Parathyroid adenoma (tissue), 2 donors: ENCODE data around the gene GNAI1.

ENCODE experiments used
- H2AFZ ChIP-seq: fragments of 300-600 bp; sonication (generic); one replicate; pipeline ENCODE4 v1.7.0; 2017; ENCODE audit warnings: antibody characterized with exemption, mild to moderate bottlenecking
- H3K27ac ChIP-seq: fragments of 300-600 bp; sonication (generic); one replicate; pipeline ENCODE4 v1.7.0; 2017
- H3K27me3 ChIP-seq: fragments of 300-600 bp; sonication (generic); one replicate; pipeline ENCODE4 v1.7.0; 2017; ENCODE audit warnings: low read length; ENCODE audit not compliant: control insufficient read depth, insufficient read depth
- H3K36me3 ChIP-seq: fragments of 300-600 bp; sonication (generic); one replicate; pipeline ENCODE4 v1.7.0; 2017; ENCODE audit warnings: low read length; ENCODE audit not compliant: control insufficient read depth, insufficient read depth
- H3K4me1 ChIP-seq: fragments of 300-600 bp; sonication (generic); one replicate; pipeline ENCODE4 v1.7.0; 2017; ENCODE audit warnings: control low read depth
- H3K4me2 ChIP-seq: fragments of 300-600 bp; sonication (generic); one replicate; pipeline ENCODE4 v1.7.0; 2017; ENCODE audit warnings: low read length
- H3K4me3 ChIP-seq: fragments of 300-600 bp; sonication (generic); one replicate; pipeline ENCODE4 v1.7.0; 2017; ENCODE audit warnings: low read depth, low read length
- H3K79me2 ChIP-seq: fragments of 300-600 bp; sonication (generic); one replicate; pipeline ENCODE4 v1.7.0; 2017; ENCODE audit warnings: control low read depth
- H3K9ac ChIP-seq: fragments of 300-600 bp; sonication (generic); one replicate; pipeline ENCODE4 v1.7.0; 2017; ENCODE audit warnings: mild to moderate bottlenecking
- H3K9me3 ChIP-seq: fragments of 300-600 bp; sonication (generic); one replicate; pipeline ENCODE4 v1.7.0; 2017; ENCODE audit warnings: low read length; ENCODE audit not compliant: control insufficient read depth
- TF ChIP-seq, protein P1 (sequence below): fragments of 300-600 bp; sonication (generic); IDR thresholded peaks from one replicate; pipeline ENCODE4 v1.7.0; 2017; ENCODE audit warnings: antibody characterized with exemption, mild to moderate bottlenecking
- donor health status: primary hyperparathyroidism.

The GNAI1 gene

GRCh38 chr7:80146545-80147182 is 12.0 kb downstream of the GNAI1 start:
- TF ChIP-seq, protein P1, sequence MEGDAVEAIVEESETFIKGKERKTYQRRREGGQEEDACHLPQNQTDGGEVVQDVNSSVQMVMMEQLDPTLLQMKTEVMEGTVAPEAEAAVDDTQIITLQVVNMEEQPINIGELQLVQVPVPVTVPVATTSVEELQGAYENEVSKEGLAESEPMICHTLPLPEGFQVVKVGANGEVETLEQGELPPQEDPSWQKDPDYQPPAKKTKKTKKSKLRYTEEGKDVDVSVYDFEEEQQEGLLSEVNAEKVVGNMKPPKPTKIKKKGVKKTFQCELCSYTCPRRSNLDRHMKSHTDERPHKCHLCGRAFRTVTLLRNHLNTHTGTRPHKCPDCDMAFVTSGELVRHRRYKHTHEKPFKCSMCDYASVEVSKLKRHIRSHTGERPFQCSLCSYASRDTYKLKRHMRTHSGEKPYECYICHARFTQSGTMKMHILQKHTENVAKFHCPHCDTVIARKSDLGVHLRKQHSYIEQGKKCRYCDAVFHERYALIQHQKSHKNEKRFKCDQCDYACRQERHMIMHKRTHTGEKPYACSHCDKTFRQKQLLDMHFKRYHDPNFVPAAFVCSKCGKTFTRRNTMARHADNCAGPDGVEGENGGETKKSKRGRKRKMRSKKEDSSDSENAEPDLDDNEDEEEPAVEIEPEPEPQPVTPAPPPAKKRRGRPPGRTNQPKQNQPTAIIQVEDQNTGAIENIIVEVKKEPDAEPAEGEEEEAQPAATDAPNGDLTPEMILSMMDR: no peak
- no peak overlapping the region for H3K4me3 ChIP-seq
- no peak overlapping the region for H3K4me2 ChIP-seq
- no peaks in the 10 kb centered on the region for H3K9me3 ChIP-seq
- no peak overlapping the region for H2AFZ ChIP-seq
- no peaks in the 10 kb centered on the region for H3K27me3 ChIP-seq
- H3K27ac ChIP-seq: no peak overlapping the region
- H3K9ac ChIP-seq: no peak overlapping the region
- no peaks in the 10 kb centered on the region for H3K4me1 ChIP-seq
- H3K79me2 ChIP-seq: peaks cover 14% of the 10 kb centered on the region
- H3K36me3 ChIP-seq: no peaks in the 10 kb centered on the region

- TF ChIP-seq, protein P1: no peak
- no peaks in the 10 kb centered on the region for H3K4me1 ChIP-seq
These were observed 13.1 kb downstream of the GNAI1 start for GRCh38 chr7:80147543-80148391.

GRCh38 chr7:80150611-80151273 is 16.1 kb downstream of the GNAI1 start:
- Histone ChIP-seq H3K27me3 (no peaks in the 10 kb centered on the region), H3K9me3 (no peaks in the 10 kb centered on the region), H3K4me2 (no peak overlapping the region), H3K36me3 (no peaks in the 10 kb centered on the region), H3K9ac (no peak overlapping the region), H3K4me1 (no peaks in the 10 kb centered on the region), H2AFZ (no peak overlapping the region), H3K79me2 (peaks cover 6% of the 10 kb centered on the region), H3K27ac (no peak overlapping the region), H3K4me3 (no peak overlapping the region)
- TF ChIP-seq, protein P1: no peak

More at GRCh38 chr7:80147543-80148391, 13.1 kb downstream of the GNAI1 start:
- no peaks in the 10 kb centered on the region for H3K9me3 ChIP-seq
- no peak overlapping the region for H3K9ac ChIP-seq
- H3K4me3 ChIP-seq: no peak overlapping the region
- H3K27me3 ChIP-seq: no peaks in the 10 kb centered on the region
- H2AFZ ChIP-seq: no peak overlapping the region
- H3K79me2 ChIP-seq: peaks cover 11% of the 10 kb centered on the region
- H3K4me2 ChIP-seq: no peak overlapping the region
- no peak overlapping the region for H3K27ac ChIP-seq
- H3K36me3 ChIP-seq: no peaks in the 10 kb centered on the region

GRCh38 chr7:80151274-80151665 is 16.6 kb downstream of the GNAI1 start:
- no peak overlapping the region for H3K4me2 ChIP-seq
- H2AFZ ChIP-seq: no peak overlapping the region
- peaks cover 6% of the 10 kb centered on the region for H3K79me2 ChIP-seq
- H3K4me1 ChIP-seq: no peaks in the 10 kb centered on the region
- H3K9me3 ChIP-seq: no peaks in the 10 kb centered on the region
- H3K27ac ChIP-seq: no peak overlapping the region
- H3K27me3 ChIP-seq: no peaks in the 10 kb centered on the region
- H3K4me3 ChIP-seq: no peak overlapping the region
- H3K9ac ChIP-seq: no peak overlapping the region
- H3K36me3 ChIP-seq: no peaks in the 10 kb centered on the region
- TF ChIP-seq, protein P1: no peak
